Activated B cell treated with CpG ODN at 0.5 μM for 24 hours (primary cell): ENCODE data around the gene ZNF385A. TPM values are rescaled to one million over a fixed set of nuclear protein-coding genes. Genes with fewer than 3 reads are reported as not detected.
"Not testable (repeated sequence)": the region's sequence is repeated elsewhere in the genome, so short reads cannot be mapped to it uniquely, and the experiment has no call there.

Experiments
- ATAC-seq: fragments of 200-7000 bp; cut with Tn5 transposase; one replicate; pipeline ENCODE4 v1.10.0; 2021; ENCODE audit warnings: low read depth, mild to moderate bottlenecking, moderate library complexity
- CTCF ChIA-PET: fragments of 350-600 bp; sonication (Branson Sonifier 250); formaldehyde crosslinking; loops from one replicate; lab custom pipeline; 2021; ENCODE audit warnings: antibody characterized with exemption; lab: Charles Lee
- POLR2A ChIA-PET: fragments of 350-600 bp; sonication (Branson Sonifier 250); formaldehyde crosslinking; loops from one replicate; lab custom pipeline; 2021; ENCODE audit warnings: antibody characterized with exemption; lab: Charles Lee
- DNase-seq: peaks from one replicate; pipeline ENCODE4 v3.0.0; 2022
- H3K27ac Mint-ChIP-seq: one replicate; pipeline ENCODE4 v1.8.0; 2020; ENCODE audit warnings: mixed read lengths
- H3K27me3 Mint-ChIP-seq: one replicate; pipeline ENCODE4 v1.8.0; 2021; ENCODE audit warnings: mixed read lengths
- H3K36me3 Mint-ChIP-seq: one replicate; pipeline ENCODE4 v1.8.0; 2021; ENCODE audit warnings: low read depth, mixed read lengths
- H3K4me1 Mint-ChIP-seq: one replicate; pipeline ENCODE4 v1.8.0; 2021; ENCODE audit warnings: mixed read lengths
- H3K4me3 Mint-ChIP-seq: one replicate; pipeline ENCODE4 v1.8.0; 2020; ENCODE audit warnings: mild to moderate bottlenecking, mixed read lengths
- H3K9me3 Mint-ChIP-seq: one replicate; pipeline ENCODE4 v1.8.0; 2020; ENCODE audit warnings: mixed read lengths
- CTCF ChIP-seq: fragments of 200-600 bp; IDR thresholded peaks from one replicate; pipeline ENCODE4 v1.8.0; 2022; ENCODE audit warnings: antibody characterized with exemption, mild to moderate bottlenecking
- intact Hi-C: fragments of 100-400 bp; cut with micrococcal nuclease; formaldehyde crosslinking; loops from one replicate; pipeline ENCODE4 v1.15.1; 2024
- total RNA-seq: library from RNA; stranded (reverse); gene quantifications from 2 replicates; pipeline ENCODE4 v1.2.3, GENCODE V29; 2022

ZNF385A gene
- total RNA-seq, 1 donor from 2014 or later: 5.0 TPM

- ChIA-PET CTCF (no interaction called here), POLR2A (interaction anchor here (1.2 kb wide), 1 partner anchor 75 kb away, joined by 3 read pairs; the partner anchor contains the start of gene HNRNPA1)
- no peak for DNase-seq
- Mint-ChIP-seq H3K27me3 (no peaks in the 10 kb centered on the region), H3K9me3 (no peaks in the 10 kb centered on the region), H3K4me1 (peaks cover 11% of the 10 kb centered on the region), H3K4me3 (no peak overlapping the region), H3K36me3 (peaks cover 17% of the 10 kb centered on the region), H3K27ac (no peak overlapping the region)
- intact Hi-C loops: no loop called here
- TF ChIP-seq CTCF: no peak
- ATAC-seq: no peak
These were observed 29.3 kb downstream of the ZNF385A start for GRCh38 chr12:54355104-54355815.

GRCh38 chr12:54354271-54354670 lies 30.3 kb downstream of the ZNF385A start:
- CTCF ChIA-PET, DNase-seq, H3K9me3 Mint-ChIP-seq, H3K4me3 Mint-ChIP-seq, H3K4me1 Mint-ChIP-seq, intact Hi-C loops, ATAC-seq, H3K27ac Mint-ChIP-seq, H3K27me3 Mint-ChIP-seq: not testable (repeated sequence)
- H3K36me3 Mint-ChIP-seq: peaks cover 27% of the 10 kb centered on the region
- POLR2A ChIA-PET: interaction anchor here (0.6 to 0.7 kb wide), 2 partner anchors 74 to 1275 kb away, joined by 3 to 7 read pairs; partner anchors contain the start of genes CBX5 and SPRYD3

- Mint-ChIP-seq H3K4me1 (peaks cover 9% of the 10 kb centered on the region), H3K36me3 (peaks cover 36% of the 10 kb centered on the region), H3K4me3 (no peak overlapping the region), H3K27me3 (no peaks in the 10 kb centered on the region), H3K27ac (no peak overlapping the region), H3K9me3 (no peaks in the 10 kb centered on the region)
- ChIA-PET CTCF (interaction anchor here (0.6 to 2.1 kb wide), 3 partner anchors 17 to 1755 kb away, joined by 3 to 7 read pairs (median 3); no protein-coding TSS in a partner anchor), POLR2A (interaction anchor here (1.1 kb wide), 1 partner anchor 73 kb away, joined by 3 read pairs; the partner anchor contains the start of gene HNRNPA1)
- no peak for TF ChIP-seq CTCF
- DNase-seq (no peak), ATAC-seq (no peak)
- intact Hi-C loops: no loop called here
These were observed 31.4 kb downstream of the ZNF385A start for GRCh38 chr12:54352891-54353874.

GRCh38 chr12:54352022-54352531 lies 32.5 kb downstream of the ZNF385A start:
- no peak for DNase-seq
- no peak overlapping the region for H3K4me3 Mint-ChIP-seq
- H3K36me3 Mint-ChIP-seq: peaks cover 46% of the 10 kb centered on the region
- intact Hi-C loops: no loop called here
- H3K27me3 Mint-ChIP-seq: no peaks in the 10 kb centered on the region
- H3K9me3 Mint-ChIP-seq: no peaks in the 10 kb centered on the region
- ATAC-seq: peak; percentile 28
- H3K27ac Mint-ChIP-seq: no peak overlapping the region
- H3K4me1 Mint-ChIP-seq: peaks cover 9% of the 10 kb centered on the region
- POLR2A ChIA-PET: interaction anchor here (1.1 kb wide), 1 partner anchor 72 kb away, joined by 3 read pairs; the partner anchor contains the start of gene HNRNPA1
- TF ChIP-seq CTCF: no peak
- CTCF ChIA-PET: interaction anchor here (0.8 to 2.1 kb wide), 3 partner anchors 16 to 61 kb away, joined by 3 to 7 read pairs (median 3); no protein-coding TSS in a partner anchor

GRCh38 chr12:54351341-54351740 lies 33.2 kb downstream of the ZNF385A start:
- no peak overlapping the region for H3K4me3 Mint-ChIP-seq
- intact Hi-C loops: no loop called here

More at GRCh38 chr12:54351341-54351740, 33.2 kb downstream of the ZNF385A start:
- CTCF ChIA-PET: interaction anchor here (0.7 kb wide), 1 partner anchor 88 kb away, joined by 3 read pairs; no protein-coding TSS in a partner anchor
- no peak for ATAC-seq
- Mint-ChIP-seq H3K9me3 (no peaks in the 10 kb centered on the region), H3K4me1 (peaks cover 9% of the 10 kb centered on the region), H3K27ac (no peak overlapping the region), H3K36me3 (peaks cover 53% of the 10 kb centered on the region), H3K27me3 (no peaks in the 10 kb centered on the region)
- POLR2A ChIA-PET: no interaction called here
- TF ChIP-seq CTCF: no peak
- no peak for DNase-seq
